Cardiac muscle cell (in vitro differentiated cells and primary cell): ENCODE data around the gene SLC5A10. TPM values are rescaled to one million over a fixed set of nuclear protein-coding genes. Genes with fewer than 3 reads are reported as not detected.
A peak's percentile ranks its signal among the peaks of the same experiment; 100 is the strongest.

Experiments
- DNase-seq, 2 donors: peaks; one replicate each; pipeline versions ENCODE4 v3.0.0 to v3.0.0-alpha.2; 2010 to 2017; ENCODE audit warnings: low read depth in 1 of 2, low spot score in 1 of 2
- H3K27ac ChIP-seq: fragments of 200-600 bp; sonication (generic); 2 replicates; pipeline ENCODE4 v1.5.1; 2016
- H3K27me3 ChIP-seq: fragments of 200-600 bp; sonication (generic); 2 replicates; pipeline ENCODE4 v1.6.0; 2016; ENCODE audit warnings: control low read depth
- H3K36me3 ChIP-seq: fragments of 200-600 bp; sonication (generic); 2 replicates; pipeline ENCODE4 v1.5.1; 2016; ENCODE audit warnings: control low read depth
- H3K4me1 ChIP-seq: fragments of 200-600 bp; sonication (generic); 2 replicates; pipeline ENCODE4 v1.8.1; 2017; ENCODE audit warnings: low read depth, mild to moderate bottlenecking, mixed run types
- H3K4me3 ChIP-seq: fragments of 200-600 bp; sonication (generic); 2 replicates; pipeline ENCODE4 v1.5.1; 2016; ENCODE audit warnings: mild to moderate bottlenecking
- H3K9me3 ChIP-seq: fragments of 200-600 bp; sonication (generic); 2 replicates; pipeline ENCODE4 v1.5.1; 2017; ENCODE audit warnings: low read depth, mild to moderate bottlenecking, control low read depth
- polyA plus RNA-seq: library from polyadenylated mRNA; unstranded; fragments of >200 nt; fragmentation: Nextera tagmentation; extraction: Ambion mirVana; gene quantifications from 2 replicates; pipeline ENCODE4 v1.2.1, GENCODE V29; 2016
- total RNA-seq: library from RNA; depleted of rRNA; stranded (reverse); fragments of >200 nt; gene quantifications from 2 replicates; pipeline ENCODE4 v1.2.3, GENCODE V29; 2016
- TF ChIP-seq, protein P1 (sequence below): IDR thresholded peaks from 2 replicates; pipeline ENCODE4 v1.5.1; 2012; ENCODE audit warnings: low read depth, mild to moderate bottlenecking, low read length

Gene SLC5A10
- total and polyA plus RNA-seq, 2 experiments from 2014 or later = 0.06 TPM; not detected in 1

DNA sequence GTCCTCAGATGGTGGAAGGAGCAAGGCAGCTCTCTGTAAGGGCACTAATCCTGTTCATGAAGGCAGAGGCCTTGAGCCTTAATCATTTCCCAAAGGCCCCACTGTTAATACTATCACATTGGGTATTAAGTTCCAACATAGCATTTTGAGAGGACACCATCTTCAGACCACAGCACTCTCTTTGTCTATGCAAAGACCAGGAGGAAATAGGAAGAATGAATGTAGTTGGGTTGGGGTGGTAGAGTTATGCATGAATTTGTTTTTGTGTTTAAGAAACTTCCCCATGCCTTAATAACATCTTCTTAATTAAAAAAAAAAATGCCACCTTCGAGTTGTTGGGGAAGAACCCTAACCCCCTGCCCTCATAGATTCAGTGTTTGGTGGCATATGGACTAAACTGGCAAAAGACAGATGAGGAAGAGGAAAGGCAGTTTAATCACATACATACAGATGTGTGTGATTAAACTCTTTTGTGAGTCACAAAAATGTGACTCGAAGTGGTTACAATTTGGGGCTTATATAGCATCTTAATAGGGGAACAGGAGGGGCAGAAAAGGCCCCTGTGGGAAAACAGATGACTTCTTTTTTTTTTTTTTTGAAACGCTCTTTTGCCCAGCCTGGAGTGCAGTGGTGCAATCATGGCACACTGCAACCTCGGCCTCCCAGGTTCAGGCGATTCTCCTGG, 35.0 kb upstream of the SLC5A10 start:
- DNase-seq = no peak
- TF ChIP-seq, protein P1, sequence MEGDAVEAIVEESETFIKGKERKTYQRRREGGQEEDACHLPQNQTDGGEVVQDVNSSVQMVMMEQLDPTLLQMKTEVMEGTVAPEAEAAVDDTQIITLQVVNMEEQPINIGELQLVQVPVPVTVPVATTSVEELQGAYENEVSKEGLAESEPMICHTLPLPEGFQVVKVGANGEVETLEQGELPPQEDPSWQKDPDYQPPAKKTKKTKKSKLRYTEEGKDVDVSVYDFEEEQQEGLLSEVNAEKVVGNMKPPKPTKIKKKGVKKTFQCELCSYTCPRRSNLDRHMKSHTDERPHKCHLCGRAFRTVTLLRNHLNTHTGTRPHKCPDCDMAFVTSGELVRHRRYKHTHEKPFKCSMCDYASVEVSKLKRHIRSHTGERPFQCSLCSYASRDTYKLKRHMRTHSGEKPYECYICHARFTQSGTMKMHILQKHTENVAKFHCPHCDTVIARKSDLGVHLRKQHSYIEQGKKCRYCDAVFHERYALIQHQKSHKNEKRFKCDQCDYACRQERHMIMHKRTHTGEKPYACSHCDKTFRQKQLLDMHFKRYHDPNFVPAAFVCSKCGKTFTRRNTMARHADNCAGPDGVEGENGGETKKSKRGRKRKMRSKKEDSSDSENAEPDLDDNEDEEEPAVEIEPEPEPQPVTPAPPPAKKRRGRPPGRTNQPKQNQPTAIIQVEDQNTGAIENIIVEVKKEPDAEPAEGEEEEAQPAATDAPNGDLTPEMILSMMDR = no peak
- Histone ChIP-seq H3K36me3 (peaks cover 3% of the 10 kb centered on the region), H3K4me1 (peaks cover 16% of the 10 kb centered on the region), H3K27me3 (no peaks in the 10 kb centered on the region), H3K9me3 (no peaks in the 10 kb centered on the region), H3K27ac (no peak overlapping the region), H3K4me3 (no peak overlapping the region)

DNA sequence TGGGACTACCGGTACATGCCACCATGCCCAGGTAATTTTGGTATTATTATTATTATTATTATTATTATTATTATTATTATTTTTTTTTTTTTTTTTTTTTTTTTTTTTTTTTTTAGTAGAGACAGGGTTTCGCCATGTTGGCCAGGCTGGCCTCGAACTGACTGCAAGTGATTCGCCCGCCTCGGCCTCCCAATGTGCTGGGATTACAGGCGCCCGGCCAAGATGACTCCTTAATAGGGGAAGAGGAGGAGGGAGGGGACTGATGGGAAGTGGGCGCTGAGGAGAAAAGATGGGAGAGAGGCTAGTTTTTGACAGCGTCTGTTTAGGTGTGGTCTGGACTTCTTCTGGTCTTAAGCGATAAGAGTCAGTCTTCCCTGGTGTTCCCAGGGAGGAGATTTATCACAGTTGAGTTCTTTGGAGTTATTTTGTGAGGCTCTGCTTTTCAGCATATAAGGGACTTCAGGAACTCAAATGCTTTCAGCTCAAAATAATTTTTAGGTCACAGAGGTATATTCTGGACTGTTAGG, 34.4 kb upstream of the SLC5A10 start:
- H3K9me3 ChIP-seq = no peaks in the 10 kb centered on the region
- no peaks in the 10 kb centered on the region for H3K27me3 ChIP-seq
- H3K4me1 ChIP-seq = peaks cover 20% of the 10 kb centered on the region
- H3K36me3 ChIP-seq = peaks cover 3% of the 10 kb centered on the region
- TF ChIP-seq, protein P1 = no peak
- no peak overlapping the region for H3K4me3 ChIP-seq
- DNase-seq = no peak
- no peak overlapping the region for H3K27ac ChIP-seq

DNA sequence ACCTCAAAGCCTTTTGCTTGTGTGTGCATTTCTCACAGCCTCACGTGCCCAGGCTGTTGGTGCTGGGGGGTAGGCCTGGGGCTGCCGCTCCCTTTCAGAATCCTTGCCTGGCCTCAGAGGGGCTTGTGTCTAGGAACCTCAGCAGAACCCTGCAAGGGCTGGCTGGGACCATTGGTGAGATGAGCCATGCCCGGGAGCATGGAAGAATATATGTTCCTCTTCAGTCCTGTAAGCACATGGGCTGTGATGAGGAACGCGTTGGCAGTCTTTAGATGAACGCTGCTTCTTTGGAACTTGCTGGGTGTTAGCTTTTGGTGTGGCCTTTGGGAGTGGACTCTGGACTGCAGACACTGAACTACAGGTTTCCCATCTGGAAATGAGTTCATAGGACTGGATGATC, 32.0 kb upstream of the SLC5A10 start:
- Histone ChIP-seq H3K36me3 (peaks cover 3% of the 10 kb centered on the region), H3K27ac (peak overlapping the region; percentile 63), H3K9me3 (no peaks in the 10 kb centered on the region), H3K27me3 (no peaks in the 10 kb centered on the region), H3K4me3 (no peak overlapping the region), H3K4me1 (peaks cover 20% of the 10 kb centered on the region)
- TF ChIP-seq, protein P1 = no peak
- no peak for DNase-seq

DNA sequence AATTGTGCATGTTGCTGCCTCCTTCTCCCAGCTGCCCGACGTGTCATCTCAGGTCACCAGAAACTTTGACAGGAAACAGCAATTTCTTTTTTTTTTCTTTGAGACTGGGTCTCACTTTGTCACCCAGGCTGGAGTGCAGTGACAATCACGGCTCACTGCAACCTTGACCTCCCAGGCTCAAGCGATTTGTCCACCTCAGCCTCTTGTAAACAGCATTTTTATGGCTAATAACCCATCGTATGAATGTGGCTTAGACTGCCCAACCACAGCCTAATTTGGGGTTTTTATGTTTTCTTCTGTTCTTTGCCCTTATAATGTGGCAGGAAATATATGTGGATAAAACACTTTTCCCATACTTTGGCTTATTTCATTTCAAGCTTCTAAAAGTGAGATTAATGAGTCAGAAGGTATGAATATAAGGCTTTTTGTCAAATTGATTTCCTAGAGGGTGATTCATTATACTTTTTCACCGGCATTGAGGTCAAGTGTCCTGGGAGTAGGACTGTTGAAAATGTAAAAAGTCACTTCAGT, 31.0 kb upstream of the SLC5A10 start:
- H3K27me3 ChIP-seq = no peaks in the 10 kb centered on the region
- H3K4me3 ChIP-seq = no peak overlapping the region
- TF ChIP-seq, protein P1 = no peak
- H3K9me3 ChIP-seq = no peaks in the 10 kb centered on the region
- H3K36me3 ChIP-seq = peaks cover 3% of the 10 kb centered on the region
- peaks cover 20% of the 10 kb centered on the region for H3K4me1 ChIP-seq
- H3K27ac ChIP-seq = peak overlapping the region; percentile 49
- DNase-seq = peak; percentile 2 to 3

DNA sequence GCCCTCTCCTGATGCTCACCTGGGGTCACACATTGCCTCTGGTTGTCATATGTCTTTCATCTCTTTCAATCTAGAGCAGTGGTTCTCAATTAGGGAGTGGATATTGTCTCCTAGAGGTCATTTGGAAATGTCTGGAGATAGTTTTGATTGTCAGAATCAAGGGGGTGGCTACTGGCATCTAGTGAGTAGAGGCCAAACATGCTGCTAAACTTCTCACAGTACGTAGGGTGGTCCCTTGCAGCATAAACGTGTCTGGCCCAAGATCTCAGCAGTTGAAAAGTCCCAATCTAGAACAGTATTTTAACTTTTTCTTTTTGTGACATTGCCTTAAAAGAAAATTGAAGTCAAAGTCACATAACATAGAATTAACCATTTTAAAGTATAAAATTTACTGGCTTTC, 30.5 kb upstream of the SLC5A10 start:
- Histone ChIP-seq H3K9me3 (no peaks in the 10 kb centered on the region), H3K4me3 (no peak overlapping the region), H3K27ac (peak overlapping the region; percentile 49), H3K36me3 (peaks cover 3% of the 10 kb centered on the region), H3K4me1 (peaks cover 20% of the 10 kb centered on the region), H3K27me3 (no peaks in the 10 kb centered on the region)
- TF ChIP-seq, protein P1 = no peak
- DNase-seq = no peak
